Nephron (organoid): ENCODE results near the gene ASH1L.
"Not testable (repeated sequence)": the region's sequence is repeated elsewhere in the genome, so short reads cannot be mapped to it uniquely, and the experiment has no call there.

Source experiments
- H3K27ac Mint-ChIP-seq, 3 experiments: 2 replicates each; pipeline ENCODE4 v1.8.0; 2020; ENCODE audit warnings: mixed read lengths in 3 of 3, mild to moderate bottlenecking in 2 of 3, moderate library complexity in 1 of 3
- H3K27me3 Mint-ChIP-seq: 2 replicates; pipeline ENCODE4 v1.8.0; 2021; ENCODE audit warnings: low read depth, mild to moderate bottlenecking, moderate library complexity, mixed read lengths
- H3K36me3 Mint-ChIP-seq: 2 replicates; pipeline ENCODE4 v1.8.0; 2020; ENCODE audit warnings: low read depth, mixed read lengths
- H3K4me1 Mint-ChIP-seq: 2 replicates; pipeline ENCODE4 v1.8.0; 2020; ENCODE audit warnings: mixed read lengths
- H3K4me3 Mint-ChIP-seq, 3 experiments: 2 replicates each; pipeline ENCODE4 v1.8.0; 2020; ENCODE audit warnings: mild to moderate bottlenecking in 3 of 3, mixed read lengths in 3 of 3, moderate library complexity in 2 of 3
- H3K9me3 Mint-ChIP-seq: 2 replicates; pipeline ENCODE4 v1.8.0; 2020; ENCODE audit warnings: mixed read lengths
- TF ChIP-seq, protein P1 (sequence below), 3 experiments: fragments of 200-600 bp; sonication (generic); IDR thresholded peaks; one replicate each; pipeline ENCODE4 v1.5.0; 2021; ENCODE audit warnings: antibody characterized with exemption in 3 of 3; ENCODE audit not compliant: unreplicated experiment in 3 of 3

The ASH1L gene

DNA sequence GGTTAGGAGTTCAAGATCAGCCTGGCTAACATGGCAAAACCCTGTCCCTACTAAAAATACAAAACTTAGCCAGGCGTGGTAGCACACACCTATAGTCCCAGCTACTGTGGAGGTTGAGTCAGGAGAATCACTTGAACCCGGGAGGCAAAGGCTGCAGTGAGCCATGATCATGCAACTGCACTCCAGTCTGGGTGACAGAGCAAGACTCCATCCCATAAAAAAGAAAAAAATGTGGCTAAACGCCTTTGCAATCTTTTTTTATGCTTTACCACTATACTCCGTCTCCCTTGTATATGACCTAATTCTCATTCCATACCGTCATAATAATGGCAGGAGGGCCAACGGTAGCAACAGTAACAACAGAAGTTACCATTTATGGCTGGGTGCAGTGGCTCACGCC lies 109.5 kb downstream of the ASH1L start:
- H3K4me1 Mint-ChIP-seq, result peaks cover 21% of the 10 kb centered on the region
- no peaks in the 10 kb centered on the region for H3K27me3 Mint-ChIP-seq
- peaks cover 56% of the 10 kb centered on the region for H3K36me3 Mint-ChIP-seq
- H3K27ac Mint-ChIP-seq, result no peak overlapping the region
- TF ChIP-seq, protein P1, sequence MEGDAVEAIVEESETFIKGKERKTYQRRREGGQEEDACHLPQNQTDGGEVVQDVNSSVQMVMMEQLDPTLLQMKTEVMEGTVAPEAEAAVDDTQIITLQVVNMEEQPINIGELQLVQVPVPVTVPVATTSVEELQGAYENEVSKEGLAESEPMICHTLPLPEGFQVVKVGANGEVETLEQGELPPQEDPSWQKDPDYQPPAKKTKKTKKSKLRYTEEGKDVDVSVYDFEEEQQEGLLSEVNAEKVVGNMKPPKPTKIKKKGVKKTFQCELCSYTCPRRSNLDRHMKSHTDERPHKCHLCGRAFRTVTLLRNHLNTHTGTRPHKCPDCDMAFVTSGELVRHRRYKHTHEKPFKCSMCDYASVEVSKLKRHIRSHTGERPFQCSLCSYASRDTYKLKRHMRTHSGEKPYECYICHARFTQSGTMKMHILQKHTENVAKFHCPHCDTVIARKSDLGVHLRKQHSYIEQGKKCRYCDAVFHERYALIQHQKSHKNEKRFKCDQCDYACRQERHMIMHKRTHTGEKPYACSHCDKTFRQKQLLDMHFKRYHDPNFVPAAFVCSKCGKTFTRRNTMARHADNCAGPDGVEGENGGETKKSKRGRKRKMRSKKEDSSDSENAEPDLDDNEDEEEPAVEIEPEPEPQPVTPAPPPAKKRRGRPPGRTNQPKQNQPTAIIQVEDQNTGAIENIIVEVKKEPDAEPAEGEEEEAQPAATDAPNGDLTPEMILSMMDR (IDR thresholded peaks at IDR 0.05; ENCODE audit: unreplicated experiment in 3 of 3), result no peak
- no peak overlapping the region for H3K4me3 Mint-ChIP-seq
- peaks cover 5% of the 10 kb centered on the region for H3K9me3 Mint-ChIP-seq

DNA sequence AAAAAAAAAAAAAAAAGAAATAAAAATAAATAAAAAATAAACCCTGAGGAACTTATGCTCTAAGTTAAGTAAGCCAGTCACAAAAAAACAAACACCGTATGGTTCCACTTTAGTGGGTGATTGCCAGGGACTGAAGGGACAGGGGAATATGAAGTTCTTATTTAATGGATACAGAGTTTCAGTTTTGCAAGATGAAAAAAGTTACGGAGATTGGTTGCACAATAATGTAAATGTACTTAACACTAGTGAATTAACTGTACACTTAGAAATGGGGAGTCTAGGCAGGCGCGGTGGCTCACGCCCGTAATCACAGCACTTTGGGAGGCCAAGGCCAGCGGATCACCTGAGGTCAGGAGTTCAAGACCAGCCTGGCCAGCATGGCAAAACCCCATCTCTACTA lies 111.4 kb downstream of the ASH1L start:
- TF ChIP-seq, protein P1 (IDR thresholded peaks at IDR 0.05; ENCODE audit: unreplicated experiment in 3 of 3), result no peak
- Mint-ChIP-seq H3K27ac (no peak overlapping the region), H3K4me1 (peaks cover 8% of the 10 kb centered on the region), H3K4me3 (no peak overlapping the region), H3K9me3 (peaks cover 5% of the 10 kb centered on the region), H3K36me3 (peaks cover 55% of the 10 kb centered on the region), H3K27me3 (no peaks in the 10 kb centered on the region)

DNA sequence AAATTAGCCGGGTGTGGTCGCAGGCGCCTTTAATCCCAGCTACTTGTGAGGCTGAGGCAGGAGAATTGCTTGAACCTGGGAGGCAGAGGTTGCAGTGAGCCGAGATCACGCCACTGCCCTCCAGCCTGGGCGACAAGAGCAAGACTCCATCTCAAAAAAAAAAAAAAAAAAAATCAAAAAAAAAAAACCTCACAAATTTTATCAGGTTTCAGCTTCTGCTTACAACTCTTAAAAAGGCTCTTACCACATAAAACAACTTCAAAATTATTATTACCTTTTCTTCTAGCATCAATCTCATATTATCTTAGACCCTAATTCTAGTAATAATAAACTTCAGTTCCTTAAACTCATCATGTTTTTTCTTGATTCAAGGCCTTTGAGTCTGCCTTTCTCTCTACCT lies 120.2 kb downstream of the ASH1L start:
- not testable (repeated sequence) for H3K4me1 Mint-ChIP-seq, H3K4me3 Mint-ChIP-seq, H3K27me3 Mint-ChIP-seq, H3K9me3 Mint-ChIP-seq
- peaks cover 26% of the 10 kb centered on the region for H3K36me3 Mint-ChIP-seq
- peak overlapping the region in 1 of 3 experiments; percentile 30 for H3K27ac Mint-ChIP-seq

DNA sequence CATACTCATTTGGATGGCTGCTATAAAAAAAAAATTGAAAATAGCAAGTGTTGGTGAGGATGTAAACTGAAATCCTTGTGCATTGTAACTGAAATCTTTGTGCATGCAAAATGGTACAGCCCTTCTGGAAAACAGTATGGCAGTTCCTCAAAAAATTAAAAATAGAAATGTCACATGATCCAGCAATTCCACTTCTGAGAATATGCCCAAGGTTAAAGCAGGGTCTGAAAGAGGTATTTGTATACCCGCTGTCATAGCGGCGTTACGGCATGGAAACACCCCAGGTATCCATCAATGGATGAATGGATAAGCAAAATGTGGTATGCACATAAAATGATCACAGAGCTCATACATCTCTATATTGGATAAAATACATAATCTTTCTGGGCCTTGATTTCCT lies 125.2 kb downstream of the ASH1L start:
- H3K4me1 Mint-ChIP-seq, result no peaks in the 10 kb centered on the region
- H3K27ac Mint-ChIP-seq, result no peak overlapping the region
- TF ChIP-seq, protein P1 (IDR thresholded peaks at IDR 0.05; ENCODE audit: unreplicated experiment in 3 of 3), result no peak

DNA sequence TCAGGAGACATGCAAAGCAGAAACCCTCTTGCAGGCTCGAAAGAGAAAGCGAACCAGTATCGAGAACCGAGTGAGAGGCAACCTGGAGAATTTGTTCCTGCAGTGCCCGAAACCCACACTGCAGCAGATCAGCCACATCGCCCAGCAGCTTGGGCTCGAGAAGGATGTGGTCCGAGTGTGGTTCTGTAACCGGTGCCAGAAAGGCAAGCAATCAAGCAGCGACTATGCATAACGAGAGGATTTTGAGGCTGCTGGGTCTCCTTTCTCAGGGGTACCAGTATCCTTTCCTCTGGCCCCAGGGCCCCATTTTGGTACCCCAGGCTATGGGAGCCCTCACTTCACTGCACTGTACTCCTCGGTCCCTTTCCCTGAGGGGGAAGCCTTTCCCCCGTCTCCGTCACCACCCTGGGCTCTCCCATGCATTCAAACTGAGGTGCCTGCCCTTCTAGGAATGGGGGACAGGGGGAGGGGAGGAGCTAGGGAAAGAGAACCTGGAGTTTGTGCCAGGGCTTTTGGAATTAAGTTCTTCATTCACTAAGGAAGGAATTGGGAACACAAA lies 128.7 kb downstream of the ASH1L start:
- H3K4me1 Mint-ChIP-seq, result not testable (repeated sequence)

More for the DNA sequence above, 125.2 kb downstream of the ASH1L start:
- Mint-ChIP-seq H3K4me3 (no peak overlapping the region), H3K9me3 (no peaks in the 10 kb centered on the region), H3K27me3 (no peaks in the 10 kb centered on the region), H3K36me3 (peaks cover 41% of the 10 kb centered on the region)

DNA sequence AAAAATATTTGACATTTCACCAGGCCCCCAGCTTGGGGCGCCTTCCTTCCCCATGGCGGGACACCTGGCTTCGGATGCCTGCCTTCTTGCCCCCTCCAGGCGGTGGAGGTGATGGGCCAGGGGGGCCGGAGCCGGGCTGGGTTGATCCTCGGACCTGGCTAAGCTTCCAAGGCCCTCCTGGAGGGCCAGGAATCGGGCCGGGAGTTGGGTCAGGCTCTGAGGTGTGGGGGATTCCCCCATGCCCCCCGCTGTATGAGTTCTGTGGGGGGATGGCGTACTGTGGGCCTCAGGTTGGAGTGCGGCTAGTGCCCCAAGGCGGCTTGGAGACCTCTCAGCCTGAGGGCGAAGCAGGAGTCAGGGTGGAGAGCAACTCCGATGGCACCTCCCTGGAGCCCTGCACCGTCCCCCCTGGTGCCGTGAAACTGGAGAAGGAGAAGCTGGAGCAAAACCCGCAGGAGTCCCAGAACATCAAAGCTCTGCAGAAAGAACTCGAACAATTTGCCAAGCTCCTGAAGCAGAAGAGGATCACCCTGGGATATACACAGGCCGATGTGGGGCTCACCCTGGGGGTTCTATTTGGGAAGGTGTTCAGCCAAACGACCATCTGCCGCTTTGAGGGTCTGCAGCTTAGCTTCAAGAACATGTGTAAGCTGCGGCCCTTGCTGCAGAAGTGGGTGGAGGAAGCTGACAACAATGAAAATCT lies 129.3 kb downstream of the ASH1L start:
- H3K27ac Mint-ChIP-seq, H3K27me3 Mint-ChIP-seq, H3K9me3 Mint-ChIP-seq, H3K4me1 Mint-ChIP-seq, H3K4me3 Mint-ChIP-seq: not testable (repeated sequence)
- peaks cover 62% of the 10 kb centered on the region for H3K36me3 Mint-ChIP-seq

More for the DNA sequence above, 128.7 kb downstream of the ASH1L start:
- H3K9me3 Mint-ChIP-seq, H3K27ac Mint-ChIP-seq, H3K4me3 Mint-ChIP-seq, H3K27me3 Mint-ChIP-seq: not testable (repeated sequence)
- peaks cover 62% of the 10 kb centered on the region for H3K36me3 Mint-ChIP-seq

DNA sequence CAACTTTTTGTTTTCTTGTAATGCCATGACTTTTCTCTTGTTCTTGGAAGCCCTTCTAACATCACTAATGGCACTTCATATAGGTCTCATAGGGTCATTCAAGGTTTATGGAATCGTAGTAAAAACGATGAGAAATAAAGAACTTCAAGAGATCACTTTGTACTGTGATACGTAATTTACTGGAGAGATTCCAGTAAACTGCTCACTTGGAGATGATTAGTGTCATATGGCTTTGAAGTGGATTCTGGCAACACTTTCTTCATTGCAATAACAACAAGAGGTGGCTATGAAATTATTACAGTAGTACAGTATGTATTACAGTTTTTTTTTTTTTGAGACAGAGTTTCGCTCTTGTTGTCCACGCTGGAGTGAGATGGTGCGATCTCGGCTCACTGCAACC lies 138.5 kb downstream of the ASH1L start:
- Mint-ChIP-seq H3K9me3 (no peaks in the 10 kb centered on the region), H3K4me1 (no peaks in the 10 kb centered on the region), H3K4me3 (no peak overlapping the region), H3K36me3 (peaks cover 59% of the 10 kb centered on the region), H3K27me3 (no peaks in the 10 kb centered on the region), H3K27ac (no peak overlapping the region)
- TF ChIP-seq, protein P1 (IDR thresholded peaks at IDR 0.05; ENCODE audit: unreplicated experiment in 3 of 3), result no peak
